Fibroblast of lung (primary cell): Measurements from ENCODE around the gene TBC1D22A.

Source experiments
- EZH2 ChIP-seq: IDR thresholded peaks from 2 replicates; pipeline ENCODE4 v1.5.1; 2012; ENCODE audit warnings: low read length, control low read depth, mild to moderate bottlenecking; ENCODE audit errors: missing control alignments
- TF ChIP-seq, protein P1 (sequence below), 2 donors: IDR thresholded peaks in 1 of 2; conservative IDR thresholded peaks in 1 of 2; 1 replicate in 1 of 2; 2 replicates in 1 of 2; pipeline ENCODE4 v1.5.1; 2011 to 2012; ENCODE audit warnings: low read length in 2 of 2, control low read depth in 1 of 2, inconsistent platforms in 1 of 2, low read depth in 1 of 2, mild to moderate bottlenecking in 1 of 2

- TF ChIP-seq, protein P1, sequence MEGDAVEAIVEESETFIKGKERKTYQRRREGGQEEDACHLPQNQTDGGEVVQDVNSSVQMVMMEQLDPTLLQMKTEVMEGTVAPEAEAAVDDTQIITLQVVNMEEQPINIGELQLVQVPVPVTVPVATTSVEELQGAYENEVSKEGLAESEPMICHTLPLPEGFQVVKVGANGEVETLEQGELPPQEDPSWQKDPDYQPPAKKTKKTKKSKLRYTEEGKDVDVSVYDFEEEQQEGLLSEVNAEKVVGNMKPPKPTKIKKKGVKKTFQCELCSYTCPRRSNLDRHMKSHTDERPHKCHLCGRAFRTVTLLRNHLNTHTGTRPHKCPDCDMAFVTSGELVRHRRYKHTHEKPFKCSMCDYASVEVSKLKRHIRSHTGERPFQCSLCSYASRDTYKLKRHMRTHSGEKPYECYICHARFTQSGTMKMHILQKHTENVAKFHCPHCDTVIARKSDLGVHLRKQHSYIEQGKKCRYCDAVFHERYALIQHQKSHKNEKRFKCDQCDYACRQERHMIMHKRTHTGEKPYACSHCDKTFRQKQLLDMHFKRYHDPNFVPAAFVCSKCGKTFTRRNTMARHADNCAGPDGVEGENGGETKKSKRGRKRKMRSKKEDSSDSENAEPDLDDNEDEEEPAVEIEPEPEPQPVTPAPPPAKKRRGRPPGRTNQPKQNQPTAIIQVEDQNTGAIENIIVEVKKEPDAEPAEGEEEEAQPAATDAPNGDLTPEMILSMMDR (conservative IDR thresholded peaks at IDR 0.05 in 1 of 2, IDR thresholded peaks at IDR 0.05 in 1 of 2; ENCODE audit: low read depth in 1 of 2, low read length in 2 of 2) = no peak
- no peak for TF ChIP-seq EZH2
Observed at GRCh38 chr22:46748908-46749675, 13.4 kb upstream of the TBC1D22A start.
